ENCODE measurements around the gene ATG4C.

DNA sequence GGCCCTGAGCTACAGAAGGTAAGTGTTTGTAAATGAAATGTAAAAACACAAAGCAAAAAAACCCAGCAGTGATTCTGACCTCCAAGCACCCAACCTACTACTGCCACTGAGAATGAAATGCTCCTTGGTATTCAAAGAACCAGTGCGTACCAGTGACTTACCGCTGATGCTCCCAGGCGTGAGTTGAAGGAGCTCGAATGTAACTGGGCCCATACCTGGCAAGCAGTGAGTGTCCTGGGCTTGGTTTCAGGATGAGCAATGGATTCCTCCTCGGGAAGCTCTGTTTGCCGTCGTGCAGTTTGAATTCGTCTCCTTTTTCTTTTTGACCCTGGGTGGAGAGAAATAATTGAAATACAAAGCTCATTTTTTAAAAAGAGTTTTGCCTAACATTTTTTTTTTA lies 121.9 kb downstream of the ATG4C start:
- TF ChIP-seq GATA2 (IDR thresholded peaks at IDR 0.05; ENCODE audit: low read depth, low read length), result no peak
- no peak for TF ChIP-seq GATA3 (IDR thresholded peaks at IDR 0.05; ENCODE audit: low read depth, low read length)

All from SH-SY5Y (cell line).